ENCODE measurements around the gene CMSS1. TPM values are rescaled to one million over a fixed set of nuclear protein-coding genes. Genes with fewer than 3 reads are reported as not detected.

The CMSS1 gene
- total and polyA plus RNA-seq, 2 donors (not counting 1 experiment from before 2014, with no cell fraction given) = 7.3 to 22.8 TPM

- Histone ChIP-seq H3K79me2 (ENCODE audit: control insufficient read depth, insufficient read depth, low read length) (no peaks in the 10 kb centered on the region), H4K20me1 (ENCODE audit: control insufficient read depth, insufficient read depth, low read length, poor library complexity, severe bottlenecking) (no peaks in the 10 kb centered on the region), H3K27me3 (replicated peaks in 1 of 4; ENCODE audit: control extremely low read depth in 1 of 4, control insufficient read depth in 3 of 4, insufficient read depth in 4 of 4, low read length in 3 of 4) (no peaks in the 10 kb centered on the region), H3K4me3 (ENCODE audit: control extremely low read depth in 1 of 5, extremely low read depth in 1 of 5, insufficient read depth in 1 of 5, low read depth in 2 of 5, low read length in 4 of 5) (no peak overlapping the region), H3K36me3 (replicated peaks in 1 of 2; ENCODE audit: control extremely low read depth in 1 of 2, control insufficient read depth in 1 of 2, extremely low read depth in 1 of 2, insufficient read depth in 2 of 2, low read length in 1 of 2) (no peaks in the 10 kb centered on the region), H3K27ac (ENCODE audit: low read length in 2 of 2) (no peak overlapping the region), H2AFZ (ENCODE audit: insufficient read depth, low read depth, low read length, poor library complexity, severe bottlenecking) (no peak overlapping the region), H3K9ac (ENCODE audit: low read length) (no peak overlapping the region), H3K9me3 (ENCODE audit: control extremely low read depth in 1 of 3, control insufficient read depth in 2 of 3, insufficient read depth in 1 of 3, low read length in 2 of 3) (no peaks in the 10 kb centered on the region), H3K4me2 (replicated peaks; ENCODE audit: low read depth, low read length, poor library complexity, severe bottlenecking) (no peak overlapping the region), H3K4me1 (ENCODE audit: control insufficient read depth in 2 of 2, insufficient read depth in 2 of 2, low read length in 2 of 2) (no peaks in the 10 kb centered on the region)
- H3K27me3 Mint-ChIP-seq = no peaks in the 10 kb centered on the region
- peaks cover 28% of the 10 kb centered on the region for H3K4me1 Mint-ChIP-seq
- ATAC-seq (ENCODE audit: low read depth) = no peak
- no peaks in the 10 kb centered on the region for H3K9me3 Mint-ChIP-seq (ENCODE audit: insufficient read depth)
- intact Hi-C loops (cut with micrococcal nuclease) = no loop called here
- CTCF ChIA-PET = interaction anchor here (0.8 kb wide), 1 partner anchor 17 kb away, joined by 3 read pairs; no protein-coding TSS in a partner anchor
- TF ChIP-seq CTCF (IDR thresholded peaks at IDR 0.05) (no peak), EZH2 (IDR thresholded peaks at IDR 0.05; ENCODE audit: borderline replicate concordance, insufficient read depth, low read depth, low read length, poor library complexity, severe bottlenecking) (no peak)
- POLR2A ChIA-PET = no interaction called here
- H3K27ac Mint-ChIP-seq = no peak overlapping the region
- no peak for DNase-seq
- no peak overlapping the region for H3K4me3 Mint-ChIP-seq
- 94% methylated on average over 5 of the region's 10 CpGs for WGBS (ENCODE audit: insufficient coverage)
These were observed 138.3 kb downstream of the CMSS1 start for GRCh38 chr3:99955773-99956562.

- H3K27me3 ChIP-seq (replicated peaks in 1 of 4; ENCODE audit: control extremely low read depth in 1 of 4, control insufficient read depth in 3 of 4, insufficient read depth in 4 of 4, low read length in 3 of 4) = no peaks in the 10 kb centered on the region
- CTCF ChIA-PET = no interaction called here
- Mint-ChIP-seq H3K27ac (no peak overlapping the region), H3K4me3 (no peak overlapping the region), H3K9me3 (ENCODE audit: insufficient read depth) (no peaks in the 10 kb centered on the region), H3K27me3 (no peaks in the 10 kb centered on the region), H3K4me1 (peaks cover 26% of the 10 kb centered on the region)
- no peak for TF ChIP-seq EZH2 (IDR thresholded peaks at IDR 0.05; ENCODE audit: borderline replicate concordance, insufficient read depth, low read depth, low read length, poor library complexity, severe bottlenecking)
- TF ChIP-seq CTCF (IDR thresholded peaks at IDR 0.05) = no peak
- WGBS (ENCODE audit: insufficient coverage) = no CpG with 5 or more reads among the region's 4 CpGs
- no peaks in the 10 kb centered on the region for H3K79me2 ChIP-seq (ENCODE audit: control insufficient read depth, insufficient read depth, low read length)
- no peak for DNase-seq
- no peak overlapping the region for H3K9ac ChIP-seq (ENCODE audit: low read length)
- no peak overlapping the region for H3K4me3 ChIP-seq (ENCODE audit: control extremely low read depth in 1 of 5, extremely low read depth in 1 of 5, insufficient read depth in 1 of 5, low read depth in 2 of 5, low read length in 4 of 5)
- H3K4me1 ChIP-seq (ENCODE audit: control insufficient read depth in 2 of 2, insufficient read depth in 2 of 2, low read length in 2 of 2) = no peaks in the 10 kb centered on the region
- no peak overlapping the region for H2AFZ ChIP-seq (ENCODE audit: insufficient read depth, low read depth, low read length, poor library complexity, severe bottlenecking)
- H3K36me3 ChIP-seq (replicated peaks in 1 of 2; ENCODE audit: control extremely low read depth in 1 of 2, control insufficient read depth in 1 of 2, extremely low read depth in 1 of 2, insufficient read depth in 2 of 2, low read length in 1 of 2) = no peaks in the 10 kb centered on the region
- H4K20me1 ChIP-seq (ENCODE audit: control insufficient read depth, insufficient read depth, low read length, poor library complexity, severe bottlenecking) = no peaks in the 10 kb centered on the region
- POLR2A ChIA-PET = interaction anchor here (0.6 kb wide), 1 partner anchor 529 kb away, joined by 5 read pairs; no protein-coding TSS in a partner anchor
- intact Hi-C loops (cut with micrococcal nuclease) = no loop called here
- no peak overlapping the region for H3K4me2 ChIP-seq (replicated peaks; ENCODE audit: low read depth, low read length, poor library complexity, severe bottlenecking)
- no peak for ATAC-seq (ENCODE audit: low read depth)
- H3K27ac ChIP-seq (ENCODE audit: low read length in 2 of 2) = no peak overlapping the region
- H3K9me3 ChIP-seq (ENCODE audit: control extremely low read depth in 1 of 3, control insufficient read depth in 2 of 3, insufficient read depth in 1 of 3, low read length in 2 of 3) = no peaks in the 10 kb centered on the region
These were observed 139.6 kb downstream of the CMSS1 start for GRCh38 chr3:99957151-99957796.

Measured in B cell (primary cell).